IPS-18c (cell line): Measurements from ENCODE around the gene SLX4IP.

ENCODE experiments used
- H3K4me3 ChIP-seq: 2 replicates; pipeline ENCODE4 v1.7.0; 2013; ENCODE audit warnings: low read depth, mild to moderate bottlenecking, low read length, moderate library complexity; ENCODE audit not compliant: insufficient read depth
- H3K9me3 ChIP-seq: one replicate; pipeline ENCODE4 v1.6.1; 2013; ENCODE audit warnings: mild to moderate bottlenecking, low read length, moderate library complexity; ENCODE audit not compliant: control insufficient read depth, insufficient read depth

The SLX4IP gene

GRCh38 chr20:10448270-10449156 is 13.4 kb downstream of the SLX4IP start:
- Histone ChIP-seq H3K4me3 (no peak overlapping the region), H3K9me3 (no peaks in the 10 kb centered on the region)

GRCh38 chr20:10449270-10449669 is 14.2 kb downstream of the SLX4IP start:
- Histone ChIP-seq H3K9me3 (no peaks in the 10 kb centered on the region), H3K4me3 (no peak overlapping the region)

- Histone ChIP-seq H3K4me3 (no peak overlapping the region), H3K9me3 (no peaks in the 10 kb centered on the region)
Measured at GRCh38 chr20:10453241-10453640, 18.1 kb downstream of the SLX4IP start.

DNA sequence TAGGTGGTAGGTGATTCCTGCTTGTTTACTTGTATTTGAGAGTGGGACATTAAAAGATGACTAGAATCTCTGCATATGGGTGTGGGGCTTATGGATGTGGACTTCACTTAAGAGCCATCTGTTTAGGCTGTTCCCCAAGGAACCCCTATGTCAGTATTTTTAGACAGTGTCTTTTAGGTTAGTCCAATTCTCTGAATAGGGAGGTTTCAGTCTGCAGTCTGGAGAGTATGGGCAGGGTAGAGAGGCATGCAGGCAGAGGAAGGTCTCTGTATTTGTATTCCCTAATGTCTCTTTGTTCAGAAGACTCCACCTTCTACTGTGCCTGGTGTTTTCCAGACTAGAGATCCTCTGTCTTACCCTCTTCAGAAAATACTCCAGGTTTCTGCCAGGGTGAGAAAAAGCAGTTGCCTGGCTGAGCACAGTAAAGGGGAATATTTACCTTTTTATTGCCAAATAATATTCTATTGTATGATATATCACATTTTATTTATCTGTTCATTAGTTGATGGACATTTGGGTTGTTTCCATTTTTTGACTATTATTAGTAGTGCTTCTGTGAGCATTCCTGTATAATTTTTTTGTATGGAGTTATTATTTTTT is 19.1 kb downstream of the SLX4IP start:
- Histone ChIP-seq H3K4me3 (no peak overlapping the region), H3K9me3 (no peaks in the 10 kb centered on the region)

- H3K9me3 ChIP-seq: no peaks in the 10 kb centered on the region
- no peak overlapping the region for H3K4me3 ChIP-seq
Measured at GRCh38 chr20:10461495-10461894, 26.4 kb downstream of the SLX4IP start.

GRCh38 chr20:10462516-10462915 is 27.4 kb downstream of the SLX4IP start:
- Histone ChIP-seq H3K4me3 (no peak overlapping the region), H3K9me3 (no peaks in the 10 kb centered on the region)

DNA sequence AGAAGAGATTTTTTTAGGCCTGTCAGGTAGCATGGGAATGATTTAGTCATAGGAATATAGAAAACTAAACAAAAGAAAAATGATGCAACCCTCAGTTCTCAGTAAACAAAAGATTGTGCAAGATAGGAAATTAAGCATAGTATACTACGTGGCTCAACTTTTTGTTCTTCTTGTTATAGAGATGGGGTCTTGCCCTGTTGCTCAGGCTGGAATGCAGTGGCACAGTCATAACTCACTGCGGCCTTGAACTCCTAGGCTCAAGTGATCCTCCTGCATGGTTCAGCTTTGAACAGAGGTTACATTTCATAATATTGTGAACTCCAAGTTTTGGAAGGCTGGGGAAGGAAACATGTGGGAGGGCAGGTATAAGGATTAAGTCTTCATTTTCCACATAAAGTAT is 28.5 kb downstream of the SLX4IP start:
- H3K9me3 ChIP-seq: no peaks in the 10 kb centered on the region
- H3K4me3 ChIP-seq: no peak overlapping the region

- Histone ChIP-seq H3K9me3 (no peaks in the 10 kb centered on the region), H3K4me3 (no peak overlapping the region)
Measured at GRCh38 chr20:10465135-10465534, 30.0 kb downstream of the SLX4IP start.

GRCh38 chr20:10466325-10466724 is 31.2 kb downstream of the SLX4IP start:
- no peak overlapping the region for H3K4me3 ChIP-seq
- H3K9me3 ChIP-seq: no peaks in the 10 kb centered on the region

GRCh38 chr20:10466855-10467254 is 31.8 kb downstream of the SLX4IP start:
- no peak overlapping the region for H3K4me3 ChIP-seq

GRCh38 chr20:10467681-10468339 is 32.7 kb downstream of the SLX4IP start:
- Histone ChIP-seq H3K4me3 (no peak overlapping the region), H3K9me3 (no peaks in the 10 kb centered on the region)

More at GRCh38 chr20:10466855-10467254, 31.8 kb downstream of the SLX4IP start:
- no peaks in the 10 kb centered on the region for H3K9me3 ChIP-seq

GRCh38 chr20:10468340-10468845 is 33.3 kb downstream of the SLX4IP start:
- Histone ChIP-seq H3K9me3 (no peaks in the 10 kb centered on the region), H3K4me3 (no peak overlapping the region)

- Histone ChIP-seq H3K9me3 (no peaks in the 10 kb centered on the region), H3K4me3 (no peak overlapping the region)
Measured at GRCh38 chr20:10469056-10469455, 34.0 kb downstream of the SLX4IP start.

GRCh38 chr20:10469599-10469998 is 34.5 kb downstream of the SLX4IP start:
- no peaks in the 10 kb centered on the region for H3K9me3 ChIP-seq
- no peak overlapping the region for H3K4me3 ChIP-seq

DNA sequence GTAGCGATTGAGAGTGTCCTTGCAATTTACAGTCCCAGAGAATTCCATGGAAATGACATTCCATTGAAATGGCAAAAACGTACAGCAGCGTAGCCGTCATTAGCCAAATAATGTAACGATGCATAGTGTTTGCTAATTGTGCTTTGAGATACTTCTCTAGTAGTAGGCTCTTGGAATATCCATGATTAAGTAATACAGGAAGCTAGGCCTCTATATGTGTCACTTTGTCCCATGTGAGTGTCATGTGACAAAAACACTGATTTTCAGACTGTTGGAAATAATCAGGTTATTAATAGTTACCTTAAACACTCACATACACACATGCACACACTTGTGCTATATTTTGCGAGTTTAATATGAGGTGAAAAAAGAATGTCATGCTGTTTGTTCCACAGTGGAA is 35.2 kb downstream of the SLX4IP start:
- Histone ChIP-seq H3K9me3 (no peaks in the 10 kb centered on the region), H3K4me3 (no peak overlapping the region)

DNA sequence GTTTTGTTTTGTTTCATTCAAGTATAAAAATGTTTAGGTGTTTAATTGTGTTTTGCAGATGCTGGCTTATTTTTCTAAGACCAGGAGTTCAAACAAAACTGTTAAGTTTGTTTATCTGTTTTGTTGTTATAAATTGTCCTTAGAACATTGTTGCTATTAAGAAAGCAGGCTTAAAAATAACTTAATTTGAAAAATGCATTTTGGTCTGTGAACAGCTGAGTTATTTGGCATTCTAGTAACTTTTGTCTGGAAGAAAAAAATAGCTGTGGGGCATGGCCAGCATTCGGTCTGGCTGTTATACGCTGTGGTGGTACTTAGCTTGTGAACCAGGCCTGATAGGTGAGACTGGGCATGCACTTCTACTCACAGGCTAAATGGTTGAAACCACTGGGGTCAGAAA is 37.8 kb downstream of the SLX4IP start:
- H3K9me3 ChIP-seq: no peaks in the 10 kb centered on the region
- H3K4me3 ChIP-seq: no peak overlapping the region

GRCh38 chr20:10474606-10475184 is 39.6 kb downstream of the SLX4IP start:
- H3K9me3 ChIP-seq: no peaks in the 10 kb centered on the region
- no peak overlapping the region for H3K4me3 ChIP-seq
